ENCODE data around the gene SMG6. TPM values are rescaled to one million over a fixed set of nuclear protein-coding genes. Genes with fewer than 3 reads are reported as not detected.

The SMG6 gene
- total and polyA plus RNA-seq, 2 donors (not counting 3 experiments of a cell fraction or from before 2014, with no cell fraction given), result 40.1 to 42.2 TPM

GRCh38 chr17:2017274-2017941 lies 286.2 kb downstream of the SMG6 start:
- intact Hi-C loops (cut with micrococcal nuclease), result no loop called here
- Histone ChIP-seq H3K9me1 (replicated peaks; ENCODE audit: control insufficient read depth, extremely low read depth, insufficient read depth, low read length) (no peaks in the 10 kb centered on the region), H3K9ac (replicated peaks; ENCODE audit: extremely low read depth, insufficient read depth, low read length) (no peak overlapping the region), H3K4me2 (ENCODE audit: insufficient read depth, low read length) (no peak overlapping the region), H3K27me3 (ENCODE audit: control insufficient read depth in 2 of 2, insufficient read depth in 2 of 2, low read length in 2 of 2) (peaks cover 0 to 12% of the 10 kb centered on the region in 2 experiments), H3K27ac (ENCODE audit: insufficient read depth, low read depth, low read length) (no peak overlapping the region), H2AFZ (ENCODE audit: low read depth, low read length) (no peak overlapping the region), H3K36me3 (ENCODE audit: control insufficient read depth in 2 of 2, extremely low read depth in 1 of 2, insufficient read depth in 2 of 2, low read length in 2 of 2) (no peaks in the 10 kb centered on the region), H3K4me3 (replicated peaks in 1 of 3; ENCODE audit: insufficient read depth in 1 of 3, low read depth in 1 of 3, low read length in 3 of 3) (no peak overlapping the region), H3K79me2 (ENCODE audit: control insufficient read depth, insufficient read depth, low read length) (no peaks in the 10 kb centered on the region), H4K20me1 (replicated peaks; ENCODE audit: control insufficient read depth, extremely low read depth, insufficient read depth, low read length) (no peaks in the 10 kb centered on the region), H3K9me3 (replicated peaks; ENCODE audit: control insufficient read depth, insufficient read depth, low read length) (no peaks in the 10 kb centered on the region), H3K4me1 (ENCODE audit: control insufficient read depth, extremely low read depth, insufficient read depth, low read length) (peaks cover 10% of the 10 kb centered on the region)
- TF ChIP-seq MAX (IDR thresholded peaks at IDR 0.05; ENCODE audit: insufficient read depth, insufficient read length) (no peak), GATA2 (IDR thresholded peaks at IDR 0.05; ENCODE audit: insufficient read depth, insufficient read length, low read depth, low read length) (no peak), POLR2A (IDR thresholded peaks at IDR 0.05; ENCODE audit: low read depth, low read length) (no peak), FOS (IDR thresholded peaks at IDR 0.05; ENCODE audit: borderline replicate concordance, insufficient read depth, low read length) (no peak), EZH2 (IDR thresholded peaks at IDR 0.05; ENCODE audit: borderline replicate concordance, low read depth, low read length, severe bottlenecking) (no peak), JUN (IDR thresholded peaks at IDR 0.05; ENCODE audit: borderline replicate concordance, insufficient read depth, insufficient read length, low read depth) (no peak), POLR2AphosphoS5 (IDR thresholded peaks at IDR 0.05; ENCODE audit: insufficient read depth, low read depth, low read length) (no peak), MYC (IDR thresholded peaks at IDR 0.05; ENCODE audit: low read depth, low read length) (no peak)
- TF ChIP-seq, protein P1, sequence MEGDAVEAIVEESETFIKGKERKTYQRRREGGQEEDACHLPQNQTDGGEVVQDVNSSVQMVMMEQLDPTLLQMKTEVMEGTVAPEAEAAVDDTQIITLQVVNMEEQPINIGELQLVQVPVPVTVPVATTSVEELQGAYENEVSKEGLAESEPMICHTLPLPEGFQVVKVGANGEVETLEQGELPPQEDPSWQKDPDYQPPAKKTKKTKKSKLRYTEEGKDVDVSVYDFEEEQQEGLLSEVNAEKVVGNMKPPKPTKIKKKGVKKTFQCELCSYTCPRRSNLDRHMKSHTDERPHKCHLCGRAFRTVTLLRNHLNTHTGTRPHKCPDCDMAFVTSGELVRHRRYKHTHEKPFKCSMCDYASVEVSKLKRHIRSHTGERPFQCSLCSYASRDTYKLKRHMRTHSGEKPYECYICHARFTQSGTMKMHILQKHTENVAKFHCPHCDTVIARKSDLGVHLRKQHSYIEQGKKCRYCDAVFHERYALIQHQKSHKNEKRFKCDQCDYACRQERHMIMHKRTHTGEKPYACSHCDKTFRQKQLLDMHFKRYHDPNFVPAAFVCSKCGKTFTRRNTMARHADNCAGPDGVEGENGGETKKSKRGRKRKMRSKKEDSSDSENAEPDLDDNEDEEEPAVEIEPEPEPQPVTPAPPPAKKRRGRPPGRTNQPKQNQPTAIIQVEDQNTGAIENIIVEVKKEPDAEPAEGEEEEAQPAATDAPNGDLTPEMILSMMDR (IDR thresholded peaks at IDR 0.05; ENCODE audit: extremely low read depth in 1 of 2, insufficient read depth in 1 of 2, low read depth in 1 of 2, low read length in 2 of 2), result no peak
- DNase-seq (ENCODE audit: low read depth, low spot score), result no peak
- no TSS peak for BruUV-seq (replicated peaks)
- dilution Hi-C loops (cut with MboI; ENCODE audit: extremely low pct_ligation_motif_present, low sequenced_read_pairs), result no loop called here
- ChIA-PET POLR2A (no interaction called here), CTCF (no interaction called here)
- no peak for FAIRE-seq
